GM19455 (cell line): Measurements from ENCODE around the gene C6orf120.

Experiments
- ATAC-seq: cut with Tn5 transposase; IDR thresholded peaks from one replicate; pipeline ENCODE4 v1.9.1; 2021; ENCODE audit not compliant: unreplicated experiment

The C6orf120 gene

GRCh38 chr6:169724494-169725124 is 22.7 kb downstream of the C6orf120 start, which contains the start of gene PHF10:
PHF10 (minus strand) TSS chr6:169724500; CDS start chr6:169723931, 569 bp downstream.
- peak; percentile 47 for ATAC-seq

GRCh38 chr6:169725125-169726048 is 23.5 kb downstream of the C6orf120 start:
- peak; percentile 22 for ATAC-seq

DNA sequence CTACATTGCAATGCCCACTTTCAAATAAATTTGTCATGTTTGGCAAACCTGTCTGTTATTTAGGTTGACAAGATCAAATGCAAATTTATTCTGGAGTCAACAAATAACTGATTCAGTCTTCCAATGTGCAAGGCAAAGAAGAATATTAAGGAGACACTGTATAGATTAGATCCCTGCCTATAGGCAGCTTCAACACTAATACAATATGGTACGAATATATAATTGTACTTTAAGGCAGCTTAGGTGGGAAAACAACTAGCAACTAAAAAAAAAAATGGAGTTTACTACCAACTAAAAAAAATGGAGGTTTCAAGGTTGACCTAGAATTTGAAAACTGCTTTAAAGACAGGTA is 24.1 kb downstream of the C6orf120 start:
- ATAC-seq = no peak

DNA sequence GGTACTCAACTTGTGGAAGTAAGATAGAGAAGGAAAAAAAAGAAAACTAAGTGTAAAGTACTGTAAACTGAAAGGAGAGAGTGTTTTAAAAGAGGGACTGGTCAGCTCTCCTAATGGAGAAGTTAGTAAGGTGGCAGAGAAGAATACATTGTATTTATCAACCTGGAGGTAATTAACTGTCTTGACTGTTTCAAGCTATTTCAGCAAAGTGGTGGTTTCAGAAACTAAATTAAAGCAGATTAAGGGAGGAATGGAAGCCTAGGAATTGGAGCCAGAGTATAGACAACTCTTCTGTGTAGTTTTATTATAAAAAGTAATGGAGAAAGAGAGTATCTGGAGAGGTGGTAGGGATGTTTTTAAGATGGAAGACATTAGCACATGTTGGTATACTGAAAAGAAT is 25.0 kb downstream of the C6orf120 start:
- no peak for ATAC-seq

GRCh38 chr6:169729961-169730360 is 28.0 kb downstream of the C6orf120 start:
- no peak for ATAC-seq

- no peak for ATAC-seq
These were observed 36.5 kb downstream of the C6orf120 start for GRCh38 chr6:169738204-169738975.

DNA sequence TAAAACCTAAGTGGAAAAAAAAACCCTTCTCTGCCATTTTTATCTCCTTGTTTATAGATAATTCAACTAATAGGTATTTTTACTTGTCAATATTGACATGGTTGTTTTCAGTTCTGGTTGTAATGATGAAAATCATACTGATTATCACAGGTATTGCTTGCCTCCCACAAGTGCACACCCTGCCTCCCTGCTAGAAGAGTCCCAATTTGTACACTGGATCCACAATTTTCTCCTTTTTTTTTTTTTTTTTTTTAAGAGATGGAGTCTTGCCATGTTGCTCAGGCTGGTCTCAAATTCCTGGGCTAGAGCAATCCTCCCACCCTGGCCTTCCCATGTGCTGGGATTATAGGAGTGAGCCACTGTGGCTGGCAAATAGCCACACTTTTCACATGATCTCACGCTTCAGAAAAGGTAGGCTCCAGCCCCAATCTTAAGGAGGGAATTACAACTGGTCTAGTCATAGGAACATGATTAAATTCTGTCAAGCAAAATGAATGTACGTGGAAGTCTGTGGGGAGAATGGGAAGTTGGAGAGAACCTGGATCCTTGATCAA is 37.1 kb downstream of the C6orf120 start:
- ATAC-seq = no peak

DNA sequence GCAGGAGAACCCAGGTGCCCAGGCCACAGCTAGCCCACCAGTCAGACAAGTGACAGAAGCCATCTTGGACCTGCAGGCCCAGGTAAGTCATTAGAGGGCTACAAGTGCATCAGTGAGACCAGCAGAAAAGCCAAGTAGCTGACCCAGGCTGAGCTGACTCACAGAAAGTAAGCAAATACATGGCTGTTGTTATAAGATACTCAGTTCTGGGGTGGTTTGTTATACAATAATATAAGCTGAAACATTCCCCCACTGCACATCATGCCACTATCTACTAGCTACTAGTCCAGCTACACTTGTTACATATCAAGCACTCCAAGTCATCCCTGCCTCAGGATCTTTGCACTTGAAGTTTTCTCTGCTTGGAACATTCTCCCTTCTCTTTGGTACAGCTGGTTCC is 39.4 kb downstream of the C6orf120 start:
- no peak for ATAC-seq

- no peak for ATAC-seq
These were observed 43.5 kb downstream of the C6orf120 start for GRCh38 chr6:169745405-169745804.

- no peak for ATAC-seq
These were observed 44.6 kb downstream of the C6orf120 start for GRCh38 chr6:169746556-169746955.

GRCh38 chr6:169751242-169752073 is 49.5 kb downstream of the C6orf120 start, which contains the start of the genes DYNLT2 and ERMARD:
DYNLT2 (minus strand) TSS chr6:169751572; CDS start chr6:169751458, 114 bp downstream.
ERMARD (plus strand) TSS chr6:169751622; CDS start chr6:169751658, 36 bp downstream.
- ATAC-seq = peak; percentile 96

GRCh38 chr6:169752074-169752623 is 50.2 kb downstream of the C6orf120 start:
- ATAC-seq = peak; percentile 3
